Astrocyte of the cerebellum (primary cell): ENCODE data around the gene PRPSAP2.
A peak's percentile ranks its signal among the peaks of the same experiment; 100 is the strongest.

ENCODE experiments used
- DNase-seq: peaks from one replicate; pipeline ENCODE4 v3.0.0-alpha.2; 2011; ENCODE audit warnings: low read depth
- H3K4me3 ChIP-seq: 2 replicates; pipeline ENCODE4 v1.5.1; 2011; ENCODE audit warnings: mild to moderate bottlenecking, low read depth, low read length, moderate library complexity
- CTCF ChIP-seq: IDR thresholded peaks from 2 replicates; pipeline ENCODE4 v1.5.1; 2012; ENCODE audit warnings: low read length, low read depth, moderate library complexity, mild to moderate bottlenecking; ENCODE audit errors: missing control alignments
- in situ Hi-C: cut with HindIII; loops from 2 replicates; pipeline ENCODE4 v1.10.0; 2017; ENCODE audit warnings: low sequenced_read_pairs

Gene PRPSAP2

GRCh38 chr17:18960241-18960665, 102.3 kb downstream of the PRPSAP2 start:
- no peak for TF ChIP-seq CTCF
- in situ Hi-C loops, result no loop called here
- no peak for DNase-seq
- no peak overlapping the region for H3K4me3 ChIP-seq

- no peak overlapping the region for H3K4me3 ChIP-seq
- in situ Hi-C loops, result no loop called here
- peak; percentile 94 for TF ChIP-seq CTCF
- peak; percentile 16 for DNase-seq
These were observed 103.0 kb downstream of the PRPSAP2 start for GRCh38 chr17:18960803-18961511.

- no peak overlapping the region for H3K4me3 ChIP-seq
- no peak for DNase-seq
- TF ChIP-seq CTCF, result no peak
- in situ Hi-C loops, result no loop called here
These were observed 103.9 kb downstream of the PRPSAP2 start for GRCh38 chr17:18961634-18962493.

- TF ChIP-seq CTCF, result no peak
- in situ Hi-C loops, result no loop called here
- no peak for DNase-seq
- no peak overlapping the region for H3K4me3 ChIP-seq
These were observed 104.5 kb downstream of the PRPSAP2 start for GRCh38 chr17:18962494-18962815.

GRCh38 chr17:18963126-18964017, 105.4 kb downstream of the PRPSAP2 start:
- in situ Hi-C loops, result no loop called here
- no peak for DNase-seq
- no peak overlapping the region for H3K4me3 ChIP-seq
- no peak for TF ChIP-seq CTCF

- in situ Hi-C loops, result no loop called here
- no peak for TF ChIP-seq CTCF
- no peak for DNase-seq
- no peak overlapping the region for H3K4me3 ChIP-seq
These were observed 106.1 kb downstream of the PRPSAP2 start for GRCh38 chr17:18964018-18964351.
